ENCODE measurements around the gene GLIS2. TPM values are rescaled to one million over a fixed set of nuclear protein-coding genes. Genes with fewer than 3 reads are reported as not detected.
A peak's percentile ranks its signal among the peaks of the same experiment; 100 is the strongest.

The GLIS2 gene
- total RNA-seq, 1 donor from 2014 or later: 0.53 TPM

DNA sequence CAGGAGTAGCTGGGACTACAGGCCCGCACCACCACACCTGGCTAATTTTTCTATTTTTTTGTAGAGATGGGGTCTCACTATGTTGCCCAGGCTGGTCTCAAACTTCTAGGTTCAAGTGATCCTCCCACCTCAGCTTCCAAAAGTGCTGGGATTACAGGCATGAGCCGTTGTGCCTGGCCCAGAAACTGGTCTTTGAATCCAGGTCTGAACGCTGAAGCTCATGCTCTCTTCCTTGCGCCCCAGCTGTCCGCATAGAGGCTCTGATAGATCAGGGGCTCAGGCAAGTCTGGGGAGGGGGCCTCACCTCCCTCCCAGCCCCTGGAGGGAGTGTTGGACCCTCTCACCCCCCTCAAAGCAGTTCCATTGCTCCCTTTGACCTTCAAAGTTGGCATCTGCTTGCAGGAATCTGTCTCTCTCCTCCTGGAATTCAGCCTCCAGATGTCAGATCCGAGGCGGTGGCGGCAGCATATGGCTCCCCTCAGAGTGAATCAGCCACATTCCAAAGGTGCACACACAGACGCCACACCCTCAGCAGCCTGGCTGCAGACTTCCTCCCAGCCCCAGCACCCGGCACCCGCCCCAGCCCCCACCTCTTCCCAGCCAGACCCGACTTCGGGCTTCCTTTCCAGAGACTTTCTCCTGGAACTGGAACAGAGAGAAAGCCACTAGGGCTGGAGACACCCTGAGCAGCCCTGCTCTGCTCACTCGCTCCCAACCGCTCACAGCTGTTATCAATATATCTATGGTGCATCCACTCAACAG is 16.9 kb upstream of the GLIS2 start:
- TF ChIP-seq, protein P1, sequence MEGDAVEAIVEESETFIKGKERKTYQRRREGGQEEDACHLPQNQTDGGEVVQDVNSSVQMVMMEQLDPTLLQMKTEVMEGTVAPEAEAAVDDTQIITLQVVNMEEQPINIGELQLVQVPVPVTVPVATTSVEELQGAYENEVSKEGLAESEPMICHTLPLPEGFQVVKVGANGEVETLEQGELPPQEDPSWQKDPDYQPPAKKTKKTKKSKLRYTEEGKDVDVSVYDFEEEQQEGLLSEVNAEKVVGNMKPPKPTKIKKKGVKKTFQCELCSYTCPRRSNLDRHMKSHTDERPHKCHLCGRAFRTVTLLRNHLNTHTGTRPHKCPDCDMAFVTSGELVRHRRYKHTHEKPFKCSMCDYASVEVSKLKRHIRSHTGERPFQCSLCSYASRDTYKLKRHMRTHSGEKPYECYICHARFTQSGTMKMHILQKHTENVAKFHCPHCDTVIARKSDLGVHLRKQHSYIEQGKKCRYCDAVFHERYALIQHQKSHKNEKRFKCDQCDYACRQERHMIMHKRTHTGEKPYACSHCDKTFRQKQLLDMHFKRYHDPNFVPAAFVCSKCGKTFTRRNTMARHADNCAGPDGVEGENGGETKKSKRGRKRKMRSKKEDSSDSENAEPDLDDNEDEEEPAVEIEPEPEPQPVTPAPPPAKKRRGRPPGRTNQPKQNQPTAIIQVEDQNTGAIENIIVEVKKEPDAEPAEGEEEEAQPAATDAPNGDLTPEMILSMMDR (IDR thresholded peaks at IDR 0.05; ENCODE audit: insufficient read depth, low read length, severe bottlenecking): no peak
- H3K27me3 ChIP-seq (ENCODE audit: control insufficient read depth, insufficient read depth, low read length): no peaks in the 10 kb centered on the region
- H3K36me3 ChIP-seq (ENCODE audit: control insufficient read depth, insufficient read depth, low read length): no peaks in the 10 kb centered on the region
- DNase-seq (ENCODE audit: low read depth): peak; percentile 91
- no peak for FAIRE-seq
- no peak overlapping the region for H3K4me3 ChIP-seq (ENCODE audit: low read depth, low read length)

DNA sequence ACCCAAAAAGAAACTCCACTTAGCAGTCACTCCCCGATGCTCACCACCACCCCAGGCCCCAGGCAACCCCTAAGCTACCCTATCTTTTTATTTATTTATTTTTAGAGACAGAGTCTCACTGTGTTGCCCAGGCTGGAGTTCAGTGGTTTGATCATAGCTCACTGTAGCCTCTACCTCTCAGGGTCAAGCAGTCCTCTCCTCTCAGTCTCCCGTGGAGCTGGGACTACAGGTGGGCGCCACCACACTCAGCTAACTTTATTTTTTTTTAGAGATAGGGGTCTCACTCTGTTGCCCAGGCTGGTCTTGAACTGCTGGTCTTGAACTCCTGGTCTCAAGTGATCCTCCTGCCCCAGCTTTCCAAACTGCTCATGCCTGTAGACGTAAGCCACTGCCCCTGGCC is 14.7 kb upstream of the GLIS2 start:
- no peak for FAIRE-seq
- TF ChIP-seq, protein P1 (IDR thresholded peaks at IDR 0.05; ENCODE audit: insufficient read depth, low read length, severe bottlenecking): no peak
- no peak for DNase-seq (ENCODE audit: low read depth)

DNA sequence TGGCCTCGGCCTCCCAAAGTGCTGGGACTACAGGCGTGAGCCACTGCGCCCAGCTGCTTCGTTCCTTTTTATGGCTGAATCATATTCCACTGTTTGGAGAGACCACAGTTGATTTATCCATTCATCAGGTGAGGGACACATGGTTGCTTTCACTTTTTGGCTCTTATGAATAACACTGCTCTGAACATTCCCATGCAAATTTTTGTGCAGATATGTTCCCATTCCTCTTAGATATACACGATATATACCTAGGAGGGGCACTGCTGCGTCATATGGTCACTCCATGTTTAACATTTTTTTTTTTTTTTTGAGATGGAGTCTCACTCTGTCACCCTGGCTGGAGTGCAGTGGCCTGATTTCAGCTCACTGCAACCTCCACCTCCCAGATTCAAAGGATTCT is 13.9 kb upstream of the GLIS2 start:
- FAIRE-seq (no peak), DNase-seq (ENCODE audit: low read depth) (no peak)
- H3K4me3 ChIP-seq (ENCODE audit: low read depth, low read length): no peak overlapping the region
- no peaks in the 10 kb centered on the region for H3K36me3 ChIP-seq (ENCODE audit: control insufficient read depth, insufficient read depth, low read length)
- TF ChIP-seq, protein P1 (IDR thresholded peaks at IDR 0.05; ENCODE audit: insufficient read depth, low read length, severe bottlenecking): no peak
- no peaks in the 10 kb centered on the region for H3K27me3 ChIP-seq (ENCODE audit: control insufficient read depth, insufficient read depth, low read length)

More for the DNA sequence above, 14.7 kb upstream of the GLIS2 start:
- Histone ChIP-seq H3K36me3 (ENCODE audit: control insufficient read depth, insufficient read depth, low read length) (no peaks in the 10 kb centered on the region), H3K4me3 (ENCODE audit: low read depth, low read length) (no peak overlapping the region), H3K27me3 (ENCODE audit: control insufficient read depth, insufficient read depth, low read length) (no peaks in the 10 kb centered on the region)

DNA sequence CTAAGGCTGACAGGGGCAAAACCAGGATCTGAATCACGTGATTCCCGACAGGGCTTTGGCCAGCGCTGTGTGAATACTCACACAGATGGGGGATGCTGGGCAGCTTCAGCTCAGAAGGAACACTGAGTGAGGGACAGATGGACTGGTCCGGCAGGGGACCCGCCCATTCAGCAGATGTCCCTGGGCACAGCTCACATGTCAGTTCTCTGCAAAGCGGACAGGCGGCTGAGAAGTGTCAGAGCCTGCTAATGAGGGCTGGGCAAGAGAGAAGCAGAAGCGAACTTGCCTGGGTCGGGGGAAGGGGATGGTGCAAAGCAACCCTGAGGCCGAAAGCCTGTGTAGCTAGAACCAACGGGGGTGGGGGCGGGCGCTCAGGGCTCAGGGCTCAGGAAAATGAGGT is 11.9 kb upstream of the GLIS2 start:
- H3K4me3 ChIP-seq (ENCODE audit: low read depth, low read length): no peak overlapping the region
- H3K36me3 ChIP-seq (ENCODE audit: control insufficient read depth, insufficient read depth, low read length): no peaks in the 10 kb centered on the region
- TF ChIP-seq, protein P1 (IDR thresholded peaks at IDR 0.05; ENCODE audit: insufficient read depth, low read length, severe bottlenecking): no peak
- no peaks in the 10 kb centered on the region for H3K27me3 ChIP-seq (ENCODE audit: control insufficient read depth, insufficient read depth, low read length)
- no peak for FAIRE-seq
- DNase-seq (ENCODE audit: low read depth): no peak

DNA sequence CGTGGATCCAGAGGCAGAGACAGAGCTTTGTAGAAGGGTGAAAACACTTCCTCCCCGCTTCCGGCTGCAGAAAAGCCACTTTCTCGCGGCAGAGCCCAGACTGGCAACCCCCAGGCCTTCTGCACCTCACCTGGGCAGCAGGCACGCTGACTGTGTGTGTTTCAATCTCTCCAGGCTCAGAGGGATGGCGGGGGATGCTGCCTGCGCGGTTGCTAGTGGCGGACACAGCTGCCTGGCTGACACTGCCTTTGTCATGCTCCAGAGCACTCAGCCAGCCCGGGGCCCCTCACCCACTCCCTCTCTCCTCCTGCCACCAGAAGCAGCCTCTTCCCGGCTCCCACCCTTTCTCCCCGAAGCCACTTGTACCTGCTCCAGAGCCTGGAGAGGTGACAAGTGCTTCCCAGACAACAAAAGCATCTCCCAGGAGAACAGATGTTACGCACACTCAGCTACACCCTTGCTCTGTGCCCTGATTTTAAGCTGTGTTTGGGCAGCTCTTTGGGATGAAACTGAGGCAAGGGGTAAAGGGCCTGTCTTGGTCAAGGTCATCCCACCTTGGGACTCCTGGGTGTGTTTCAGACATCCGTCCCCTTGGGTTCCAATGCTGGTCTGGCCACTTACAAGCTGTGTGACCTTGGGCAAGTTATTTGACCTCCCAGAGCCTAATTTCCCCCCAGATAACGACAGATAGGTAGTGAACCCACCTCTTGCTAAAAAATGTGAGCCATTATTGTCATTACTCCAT is 9.2 kb upstream of the GLIS2 start:
- H3K36me3 ChIP-seq (ENCODE audit: control insufficient read depth, insufficient read depth, low read length): no peaks in the 10 kb centered on the region
- no peak for FAIRE-seq
- H3K4me3 ChIP-seq (ENCODE audit: low read depth, low read length): peak overlapping the region; percentile 47
- TF ChIP-seq, protein P1 (IDR thresholded peaks at IDR 0.05; ENCODE audit: insufficient read depth, low read length, severe bottlenecking): no peak
- H3K27me3 ChIP-seq (ENCODE audit: control insufficient read depth, insufficient read depth, low read length): no peaks in the 10 kb centered on the region
- DNase-seq (ENCODE audit: low read depth): no peak
